ENCODE data around the gene BLOC1S1.

- TF ChIP-seq ZNF274 (IDR thresholded peaks at IDR 0.05; ENCODE audit: low read depth, low read length) (no peak), YY1 (IDR thresholded peaks at IDR 0.05; ENCODE audit: insufficient read depth, insufficient read length) (no peak), SUZ12 (IDR thresholded peaks at IDR 0.05; ENCODE audit: extremely low read depth, insufficient read depth, insufficient read length) (no peak)
Measured at GRCh38 chr12:55688716-55689655, 26.9 kb upstream of the BLOC1S1 start.
